Femur (tissue), 1 donor: Measurements from ENCODE around the gene KIAA1210.

ENCODE experiments used
- DNase-seq: peaks from one replicate; pipeline ENCODE4 v3.0.0-alpha.2; 2017

The KIAA1210 gene

GRCh38 chrX:119127650-119128049 is at the start of gene KIAA1210:
Gene KIAA1210, minus strand, starts transcription at chrX:119127812. Its CDS starts 4,170 bp downstream, at chrX:119123642.
- DNase-seq: no peak

- no peak for DNase-seq
Measured at GRCh38 chrX:119177278-119177677, 49.7 kb upstream of the KIAA1210 start.

- DNase-seq: no peak
Measured at GRCh38 chrX:119174900-119175299, 47.3 kb upstream of the KIAA1210 start.

GRCh38 chrX:119168104-119168503 is 40.5 kb upstream of the KIAA1210 start:
- DNase-seq: no peak

- no peak for DNase-seq
Measured at GRCh38 chrX:119158226-119158625, 30.6 kb upstream of the KIAA1210 start.

- no peak for DNase-seq
Measured at GRCh38 chrX:119156241-119156640, 28.6 kb upstream of the KIAA1210 start.

- DNase-seq: no peak
Measured at GRCh38 chrX:119155416-119156035, 27.9 kb upstream of the KIAA1210 start.

- DNase-seq: peak; percentile 31
Measured at GRCh38 chrX:119151051-119151380, 23.4 kb upstream of the KIAA1210 start.

- DNase-seq: peak; percentile 33
Measured at GRCh38 chrX:119150163-119151050, 22.8 kb upstream of the KIAA1210 start.

- DNase-seq: no peak
Measured at GRCh38 chrX:119147486-119147885, 19.9 kb upstream of the KIAA1210 start.

- DNase-seq: no peak
Measured at GRCh38 chrX:119145241-119145653, 17.6 kb upstream of the KIAA1210 start.

GRCh38 chrX:119134466-119134865 is 6.9 kb upstream of the KIAA1210 start:
- DNase-seq: no peak

- no peak for DNase-seq
Measured at GRCh38 chrX:119132961-119133360, 5.3 kb upstream of the KIAA1210 start.

GRCh38 chrX:119132316-119132715 is 4.7 kb upstream of the KIAA1210 start:
- DNase-seq: no peak

GRCh38 chrX:119130911-119131310 is 3.3 kb upstream of the KIAA1210 start:
- DNase-seq: no peak

GRCh38 chrX:119121341-119121740 is 6.3 kb downstream of the KIAA1210 start:
- DNase-seq: no peak

GRCh38 chrX:119118780-119119395 is 8.7 kb downstream of the KIAA1210 start:
- peak; percentile 65 for DNase-seq

- DNase-seq: no peak
Measured at GRCh38 chrX:119107206-119107605, 20.4 kb downstream of the KIAA1210 start.

- no peak for DNase-seq
Measured at GRCh38 chrX:119105826-119106225, 21.8 kb downstream of the KIAA1210 start.

GRCh38 chrX:119101168-119101567 is 26.4 kb downstream of the KIAA1210 start:
- no peak for DNase-seq

- DNase-seq: no peak
Measured at GRCh38 chrX:119095936-119096335, 31.7 kb downstream of the KIAA1210 start.

GRCh38 chrX:119094819-119095218 is 32.8 kb downstream of the KIAA1210 start:
- DNase-seq: no peak

- no peak for DNase-seq
Measured at GRCh38 chrX:119093991-119094735, 33.4 kb downstream of the KIAA1210 start.
